OCI-LY1 (cell line): ENCODE results near the gene RNF157.
A peak's percentile ranks its signal among the peaks of the same experiment; 100 is the strongest.

Experiments
- H2AFZ ChIP-seq: fragments of 200-600 bp; sonication (generic), shearing (Covaris generic); 2 replicates; pipeline ENCODE4 v1.6.0; 2014; ENCODE audit warnings: antibody characterized with exemption, mild to moderate bottlenecking, low read length
- H3F3A ChIP-seq: fragments of 200-600 bp; sonication (generic), shearing (Covaris generic); 2 replicates; pipeline ENCODE4 v1.6.0; 2014; ENCODE audit warnings: mild to moderate bottlenecking, antibody characterized with exemption, low read length, moderate library complexity; ENCODE audit not compliant: insufficient read depth
- H3K27ac ChIP-seq: fragments of 200-600 bp; sonication (generic); 2 replicates; pipeline ENCODE4 v1.5.1; 2014; ENCODE audit warnings: low read length, mixed run types, mild to moderate bottlenecking, low read depth; ENCODE audit not compliant: poor library complexity, severe bottlenecking
- H3K27me3 ChIP-seq: fragments of 200-600 bp; sonication (generic); 2 replicates; pipeline ENCODE4 v1.6.0; 2014; ENCODE audit warnings: antibody characterized with exemption, mild to moderate bottlenecking, low read length, moderate library complexity; ENCODE audit not compliant: insufficient read depth
- H3K36me3 ChIP-seq: fragments of 200-600 bp; sonication (generic); 2 replicates; pipeline ENCODE4 v1.6.1; 2014; ENCODE audit warnings: mild to moderate bottlenecking, antibody characterized with exemption, low read length, moderate library complexity, mixed read lengths; ENCODE audit not compliant: insufficient read depth
- H3K4me1 ChIP-seq: fragments of 200-600 bp; sonication (generic); 2 replicates; pipeline ENCODE4 v1.5.1; 2014; ENCODE audit warnings: mild to moderate bottlenecking, low read length, moderate library complexity; ENCODE audit not compliant: insufficient read depth, severe bottlenecking
- H3K4me2 ChIP-seq: fragments of 200-600 bp; sonication (generic), shearing (Covaris generic); 2 replicates; pipeline ENCODE4 v1.6.1; 2014; ENCODE audit warnings: low read length
- H3K4me3 ChIP-seq: fragments of 200-600 bp; sonication (generic); 2 replicates; pipeline ENCODE4 v1.5.1; 2014; ENCODE audit warnings: low read length, low read depth, mild to moderate bottlenecking, mixed read lengths; ENCODE audit not compliant: poor library complexity, severe bottlenecking
- H3K79me2 ChIP-seq: fragments of 200-600 bp; shearing (Covaris generic); 2 replicates; pipeline ENCODE4 v1.6.1; 2016; ENCODE audit warnings: mixed run types, low read length, mixed read lengths; ENCODE audit not compliant: insufficient read depth
- H3K9ac ChIP-seq: fragments of 200-600 bp; sonication (generic), shearing (Covaris generic); 2 replicates; pipeline ENCODE4 v1.6.1; 2014; ENCODE audit warnings: mild to moderate bottlenecking, low read length, mixed read lengths
- H3K9me2 ChIP-seq: fragments of 200-600 bp; sonication (generic), shearing (Covaris generic); 2 replicates; pipeline ENCODE4 v1.6.1; 2014; ENCODE audit warnings: low read depth, mild to moderate bottlenecking, low read length, mixed read lengths
- H3K9me3 ChIP-seq: fragments of 200-600 bp; shearing (Covaris generic); 2 replicates; pipeline ENCODE4 v1.6.1; 2014; ENCODE audit warnings: low read length, mixed read lengths
- H4K20me1 ChIP-seq: fragments of 200-600 bp; sonication (generic), shearing (Covaris generic); 2 replicates; pipeline ENCODE4 v1.6.0; 2016; ENCODE audit warnings: mild to moderate bottlenecking, low read length; ENCODE audit not compliant: insufficient read depth
- EZH2 ChIP-seq: fragments of 200-600 bp; sonication (generic), shearing (Covaris generic); IDR thresholded peaks from 2 replicates; pipeline ENCODE4 v1.8.0; 2017; ENCODE audit warnings: borderline replicate concordance, mixed run types, mild to moderate bottlenecking, antibody characterized with exemption, low read length, moderate library complexity, mixed read lengths
- TF ChIP-seq, protein P1 (sequence below): fragments of 200-600 bp; sonication (generic), shearing (Covaris generic); IDR thresholded peaks from 2 replicates; pipeline ENCODE4 v1.5.1; 2017; ENCODE audit warnings: mild to moderate bottlenecking, antibody characterized with exemption, low read length, moderate library complexity, mixed read lengths

The RNF157 gene

DNA sequence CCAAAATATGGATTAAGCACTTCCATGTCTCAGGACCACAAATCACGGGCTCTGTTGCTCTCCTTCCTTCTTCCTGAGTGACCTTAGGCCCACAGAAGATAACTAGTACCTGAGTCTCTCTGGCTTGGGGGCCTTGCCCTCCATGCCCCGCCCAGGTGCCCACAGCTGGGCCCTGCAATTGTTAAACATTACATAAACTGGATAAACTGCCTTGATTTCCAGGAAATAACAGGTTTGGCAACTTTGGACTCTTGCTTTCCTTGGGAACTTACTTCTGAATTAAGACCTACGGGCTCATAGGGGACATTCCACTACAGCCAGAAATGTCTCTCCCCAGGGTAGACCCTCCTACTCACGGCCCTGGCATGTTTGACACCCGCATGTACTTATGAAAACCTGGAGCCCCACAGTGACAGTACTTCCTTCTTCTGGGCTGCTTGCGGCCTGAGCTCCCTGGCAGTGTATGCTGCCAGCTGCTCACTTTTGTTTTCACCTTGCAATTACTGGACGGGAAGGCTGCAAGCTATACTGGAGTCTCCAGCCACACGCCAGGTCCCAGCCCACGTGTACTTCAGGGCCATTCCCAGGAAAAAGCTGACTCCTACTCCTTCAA, 22.5 kb upstream of the RNF157 start:
- H3K27ac ChIP-seq, result peak overlapping the region; percentile 67
- no peaks in the 10 kb centered on the region for H3K27me3 ChIP-seq
- no peaks in the 10 kb centered on the region for H4K20me1 ChIP-seq
- no peaks in the 10 kb centered on the region for H3F3A ChIP-seq
- no peak for TF ChIP-seq EZH2
- TF ChIP-seq, protein P1, sequence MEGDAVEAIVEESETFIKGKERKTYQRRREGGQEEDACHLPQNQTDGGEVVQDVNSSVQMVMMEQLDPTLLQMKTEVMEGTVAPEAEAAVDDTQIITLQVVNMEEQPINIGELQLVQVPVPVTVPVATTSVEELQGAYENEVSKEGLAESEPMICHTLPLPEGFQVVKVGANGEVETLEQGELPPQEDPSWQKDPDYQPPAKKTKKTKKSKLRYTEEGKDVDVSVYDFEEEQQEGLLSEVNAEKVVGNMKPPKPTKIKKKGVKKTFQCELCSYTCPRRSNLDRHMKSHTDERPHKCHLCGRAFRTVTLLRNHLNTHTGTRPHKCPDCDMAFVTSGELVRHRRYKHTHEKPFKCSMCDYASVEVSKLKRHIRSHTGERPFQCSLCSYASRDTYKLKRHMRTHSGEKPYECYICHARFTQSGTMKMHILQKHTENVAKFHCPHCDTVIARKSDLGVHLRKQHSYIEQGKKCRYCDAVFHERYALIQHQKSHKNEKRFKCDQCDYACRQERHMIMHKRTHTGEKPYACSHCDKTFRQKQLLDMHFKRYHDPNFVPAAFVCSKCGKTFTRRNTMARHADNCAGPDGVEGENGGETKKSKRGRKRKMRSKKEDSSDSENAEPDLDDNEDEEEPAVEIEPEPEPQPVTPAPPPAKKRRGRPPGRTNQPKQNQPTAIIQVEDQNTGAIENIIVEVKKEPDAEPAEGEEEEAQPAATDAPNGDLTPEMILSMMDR, result no peak
- peak overlapping the region; percentile 8; the same call in 1 of the 2 replicates for H3K9ac ChIP-seq
- no peak overlapping the region for H2AFZ ChIP-seq
- H3K36me3 ChIP-seq, result peaks cover 11% of the 10 kb centered on the region; the same call in 1 of the 2 replicates
- no peaks in the 10 kb centered on the region for H3K9me2 ChIP-seq
- peak overlapping the region; percentile 44; the same call in 1 of the 2 replicates for H3K4me2 ChIP-seq
- no peaks in the 10 kb centered on the region for H3K79me2 ChIP-seq
- H3K4me3 ChIP-seq, result no peak overlapping the region
- H3K9me3 ChIP-seq, result no peaks in the 10 kb centered on the region
- peaks cover 66% of the 10 kb centered on the region for H3K4me1 ChIP-seq

GRCh38 chr17:76261421-76262215, 21.3 kb upstream of the RNF157 start:
- peak overlapping the region; percentile 67 for H3K27ac ChIP-seq
- peak overlapping the region; percentile 38; the same call in 1 of the 2 replicates for H2AFZ ChIP-seq
- H3K9me2 ChIP-seq, result no peaks in the 10 kb centered on the region
- no peaks in the 10 kb centered on the region for H3K79me2 ChIP-seq
- H3K27me3 ChIP-seq, result no peaks in the 10 kb centered on the region
- H3K4me2 ChIP-seq, result peak overlapping the region; percentile 44
- H3K4me3 ChIP-seq, result peak overlapping the region; percentile 17
- TF ChIP-seq, protein P1, result no peak
- TF ChIP-seq EZH2, result no peak
- H3K9me3 ChIP-seq, result no peaks in the 10 kb centered on the region
- H3K9ac ChIP-seq, result no peak overlapping the region; the same call in 1 of the 2 replicates
- no peaks in the 10 kb centered on the region for H3F3A ChIP-seq
- 0 out of 2 replicates have a peak, but pooled peaks cover 3% of the 10 kb centered on the region for H3K36me3 ChIP-seq
- no peaks in the 10 kb centered on the region for H4K20me1 ChIP-seq
- H3K4me1 ChIP-seq, result peaks cover 54% of the 10 kb centered on the region

- TF ChIP-seq EZH2, result no peak
- TF ChIP-seq, protein P1, result no peak
- H3K9ac ChIP-seq, result no peak overlapping the region
- H3K27ac ChIP-seq, result peak overlapping the region; percentile 49
- H3F3A ChIP-seq, result no peaks in the 10 kb centered on the region
- H3K4me3 ChIP-seq, result no peak overlapping the region
- peaks cover 49% of the 10 kb centered on the region for H3K4me1 ChIP-seq
- H3K79me2 ChIP-seq, result no peaks in the 10 kb centered on the region
- no peaks in the 10 kb centered on the region for H3K27me3 ChIP-seq
- no peaks in the 10 kb centered on the region for H3K9me3 ChIP-seq
- H3K9me2 ChIP-seq, result no peaks in the 10 kb centered on the region
- H4K20me1 ChIP-seq, result no peaks in the 10 kb centered on the region
- H2AFZ ChIP-seq, result no peak overlapping the region
- H3K36me3 ChIP-seq, result no peaks in the 10 kb centered on the region
- peak overlapping the region; percentile 4; the same call in 1 of the 2 replicates for H3K4me2 ChIP-seq
These were observed 20.4 kb upstream of the RNF157 start for GRCh38 chr17:76260669-76261068.
